ENCODE data around the gene PKHD1.

PKHD1 gene

GRCh38 chr6:51568771-51569170, 518.6 kb downstream of the PKHD1 start:
- no peak overlapping the region for H3K4me3 ChIP-seq (ENCODE audit: extremely low read depth, insufficient read depth, low read length, poor library complexity, severe bottlenecking)
- WGBS, 2 experiments (ENCODE audit: insufficient coverage in 2 of 2), result 70% methylated on average over 2 of the region's 2 CpGs; no CpG with 5 or more reads in 1 of the 2 experiments
- H3K36me3 ChIP-seq (ENCODE audit: control insufficient read depth, insufficient read depth, low read length), result no peaks in the 10 kb centered on the region
- H3K9me3 ChIP-seq (ENCODE audit: control insufficient read depth, low read length), result no peaks in the 10 kb centered on the region
- H3K27ac ChIP-seq (ENCODE audit: low read depth, low read length, severe bottlenecking), result no peak overlapping the region
- H3K4me1 ChIP-seq (ENCODE audit: control insufficient read depth, insufficient read depth, low read length, poor library complexity, severe bottlenecking), result no peaks in the 10 kb centered on the region

DNA sequence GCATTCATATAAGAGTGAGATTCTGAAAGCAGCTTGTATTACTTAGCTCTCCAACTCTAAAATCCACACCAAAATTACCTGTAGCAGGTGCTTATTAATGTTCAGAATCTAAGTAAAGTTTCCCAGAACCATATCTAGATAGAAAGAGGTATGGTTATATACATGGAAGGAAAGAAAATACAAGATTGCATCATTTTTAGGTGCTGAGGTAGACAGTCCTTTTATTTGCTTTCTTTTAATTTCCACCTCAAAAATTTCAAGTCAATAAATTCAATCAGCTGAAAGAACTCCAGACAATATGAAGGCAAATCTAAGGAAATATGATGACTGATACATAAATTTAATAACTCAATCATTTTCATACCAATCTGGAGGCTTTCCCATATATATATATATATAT, 521.9 kb downstream of the PKHD1 start:
- H3K4me3 ChIP-seq (ENCODE audit: extremely low read depth, insufficient read depth, low read length, poor library complexity, severe bottlenecking), result no peak overlapping the region
- H3K36me3 ChIP-seq (ENCODE audit: control insufficient read depth, insufficient read depth, low read length), result no peaks in the 10 kb centered on the region
- H3K27ac ChIP-seq (ENCODE audit: low read depth, low read length, severe bottlenecking), result no peak overlapping the region
- H3K4me1 ChIP-seq (ENCODE audit: control insufficient read depth, insufficient read depth, low read length, poor library complexity, severe bottlenecking), result no peaks in the 10 kb centered on the region
- no peaks in the 10 kb centered on the region for H3K9me3 ChIP-seq (ENCODE audit: control insufficient read depth, low read length)
